ENCODE results near the gene TMEM114. TPM values are rescaled to one million over a fixed set of nuclear protein-coding genes. Genes with fewer than 3 reads are reported as not detected.

TMEM114 gene
- total RNA-seq, 1 experiment from 2014 or later, result not detected

DNA sequence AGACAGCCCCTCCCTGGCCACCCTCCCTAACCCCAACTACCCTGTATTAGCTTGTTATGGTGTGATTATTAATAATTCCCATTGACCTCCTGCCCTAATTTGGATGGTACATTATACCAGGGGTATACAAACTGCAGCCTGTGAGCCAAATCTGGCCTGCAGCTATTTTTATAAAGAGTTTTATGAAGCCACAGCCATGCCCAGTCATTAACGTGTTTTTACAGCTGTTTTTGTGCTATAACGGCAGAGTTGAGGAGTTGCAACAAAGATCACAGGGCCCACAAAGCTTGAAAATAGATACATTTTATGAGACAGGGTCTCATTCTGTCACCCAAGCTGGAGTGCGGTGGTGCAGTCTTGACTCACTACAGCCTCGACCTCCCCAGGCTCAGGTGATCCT lies 37.1 kb upstream of the TMEM114 start:
- Histone ChIP-seq H3K4me3 (replicated peaks in 1 of 2; ENCODE audit: low read depth in 1 of 2, low read length in 2 of 2) (no peak overlapping the region), H3K9me3 (ENCODE audit: control insufficient read depth in 1 of 2, insufficient read depth in 1 of 2, low read depth in 1 of 2, low read length in 2 of 2) (no peaks in the 10 kb centered on the region), H3K4me2 (ENCODE audit: low read length) (no peak overlapping the region), H3K4me1 (ENCODE audit: control insufficient read depth in 1 of 2, insufficient read depth in 2 of 2, low read length in 2 of 2) (peaks cover 7 to 11% of the 10 kb centered on the region in 2 experiments; a peak in 3 of 4 replicates), H3K27me3 (ENCODE audit: insufficient read depth, low read length) (no peaks in the 10 kb centered on the region), H3K9ac (ENCODE audit: low read length) (no peak overlapping the region), H3K79me2 (ENCODE audit: insufficient read depth, low read length) (peaks cover 41% of the 10 kb centered on the region), H2AFZ (ENCODE audit: low read depth, low read length, poor library complexity, severe bottlenecking) (no peak overlapping the region), H3K36me3 (ENCODE audit: control insufficient read depth in 1 of 2, insufficient read depth in 2 of 2, low read length in 2 of 2) (peaks cover 41 to 47% of the 10 kb centered on the region in 2 experiments; a peak in 3 of 4 replicates), H4K20me1 (ENCODE audit: insufficient read depth) (no peaks in the 10 kb centered on the region), H3K9me2 (ENCODE audit: insufficient read depth) (no peaks in the 10 kb centered on the region), H3K27ac (ENCODE audit: low read depth, low read length) (no peak overlapping the region)
- no peak for DNase-seq (ENCODE audit: low read depth, low spot score)
- ChIA-PET POLR2A (no interaction called here), RAD21 (ENCODE audit: low non-redundant PET in 1 of 2, low total read pairs in 2 of 2, uncharacterized antibody in 2 of 2, unreplicated experiment in 2 of 2) (no interaction called here), CTCF (no interaction called here)
- no peak for ATAC-seq
- intact Hi-C loops (cut with micrococcal nuclease), result no loop called here
- BruUV-seq (replicated peaks), result no TSS peak
- TF ChIP-seq SP1 (IDR thresholded peaks at IDR 0.05; ENCODE audit: low read depth) (no peak), YY1 (IDR thresholded peaks at IDR 0.05; ENCODE audit: extremely low read depth, insufficient replicate concordance, low read depth, low read length) (no peak), CBX3 (IDR thresholded peaks at IDR 0.05; ENCODE audit: low read depth) (no peak), EGR1 (IDR thresholded peaks at IDR 0.05; ENCODE audit: low read depth) (no peak), CEBPB (IDR thresholded peaks at IDR 0.05; ENCODE audit: low read depth) (no peak), SRF (IDR thresholded peaks at IDR 0.05; ENCODE audit: low read depth) (no peak), RAD21 (IDR thresholded peaks at IDR 0.05; ENCODE audit: low read depth) (no peak), TCF7L2 (IDR thresholded peaks at IDR 0.05; ENCODE audit: borderline replicate concordance, extremely low read depth, insufficient read depth, insufficient read length) (no peak), POLR2A (IDR thresholded peaks at IDR 0.05; ENCODE audit: borderline replicate concordance, extremely low read depth, insufficient read depth, insufficient read length) (no peak), SIN3A (IDR thresholded peaks at IDR 0.05; ENCODE audit: low read depth) (no peak), EZH2phosphoT487 (IDR thresholded peaks at IDR 0.05; ENCODE audit: borderline replicate concordance) (no peak)
- TF ChIP-seq, protein P1, sequence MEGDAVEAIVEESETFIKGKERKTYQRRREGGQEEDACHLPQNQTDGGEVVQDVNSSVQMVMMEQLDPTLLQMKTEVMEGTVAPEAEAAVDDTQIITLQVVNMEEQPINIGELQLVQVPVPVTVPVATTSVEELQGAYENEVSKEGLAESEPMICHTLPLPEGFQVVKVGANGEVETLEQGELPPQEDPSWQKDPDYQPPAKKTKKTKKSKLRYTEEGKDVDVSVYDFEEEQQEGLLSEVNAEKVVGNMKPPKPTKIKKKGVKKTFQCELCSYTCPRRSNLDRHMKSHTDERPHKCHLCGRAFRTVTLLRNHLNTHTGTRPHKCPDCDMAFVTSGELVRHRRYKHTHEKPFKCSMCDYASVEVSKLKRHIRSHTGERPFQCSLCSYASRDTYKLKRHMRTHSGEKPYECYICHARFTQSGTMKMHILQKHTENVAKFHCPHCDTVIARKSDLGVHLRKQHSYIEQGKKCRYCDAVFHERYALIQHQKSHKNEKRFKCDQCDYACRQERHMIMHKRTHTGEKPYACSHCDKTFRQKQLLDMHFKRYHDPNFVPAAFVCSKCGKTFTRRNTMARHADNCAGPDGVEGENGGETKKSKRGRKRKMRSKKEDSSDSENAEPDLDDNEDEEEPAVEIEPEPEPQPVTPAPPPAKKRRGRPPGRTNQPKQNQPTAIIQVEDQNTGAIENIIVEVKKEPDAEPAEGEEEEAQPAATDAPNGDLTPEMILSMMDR (IDR thresholded peaks at IDR 0.05 in 2 of 3, conservative IDR thresholded peaks at IDR 0.05 in 1 of 3; ENCODE audit: borderline replicate concordance in 1 of 3, insufficient read depth in 1 of 3, low read depth in 2 of 3, low read length in 2 of 3), result no peak
- TF ChIP-seq, protein P2, sequence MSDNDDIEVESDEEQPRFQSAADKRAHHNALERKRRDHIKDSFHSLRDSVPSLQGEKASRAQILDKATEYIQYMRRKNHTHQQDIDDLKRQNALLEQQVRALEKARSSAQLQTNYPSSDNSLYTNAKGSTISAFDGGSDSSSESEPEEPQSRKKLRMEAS (IDR thresholded peaks at IDR 0.05), result no peak
- TF ChIP-seq, protein P3, sequence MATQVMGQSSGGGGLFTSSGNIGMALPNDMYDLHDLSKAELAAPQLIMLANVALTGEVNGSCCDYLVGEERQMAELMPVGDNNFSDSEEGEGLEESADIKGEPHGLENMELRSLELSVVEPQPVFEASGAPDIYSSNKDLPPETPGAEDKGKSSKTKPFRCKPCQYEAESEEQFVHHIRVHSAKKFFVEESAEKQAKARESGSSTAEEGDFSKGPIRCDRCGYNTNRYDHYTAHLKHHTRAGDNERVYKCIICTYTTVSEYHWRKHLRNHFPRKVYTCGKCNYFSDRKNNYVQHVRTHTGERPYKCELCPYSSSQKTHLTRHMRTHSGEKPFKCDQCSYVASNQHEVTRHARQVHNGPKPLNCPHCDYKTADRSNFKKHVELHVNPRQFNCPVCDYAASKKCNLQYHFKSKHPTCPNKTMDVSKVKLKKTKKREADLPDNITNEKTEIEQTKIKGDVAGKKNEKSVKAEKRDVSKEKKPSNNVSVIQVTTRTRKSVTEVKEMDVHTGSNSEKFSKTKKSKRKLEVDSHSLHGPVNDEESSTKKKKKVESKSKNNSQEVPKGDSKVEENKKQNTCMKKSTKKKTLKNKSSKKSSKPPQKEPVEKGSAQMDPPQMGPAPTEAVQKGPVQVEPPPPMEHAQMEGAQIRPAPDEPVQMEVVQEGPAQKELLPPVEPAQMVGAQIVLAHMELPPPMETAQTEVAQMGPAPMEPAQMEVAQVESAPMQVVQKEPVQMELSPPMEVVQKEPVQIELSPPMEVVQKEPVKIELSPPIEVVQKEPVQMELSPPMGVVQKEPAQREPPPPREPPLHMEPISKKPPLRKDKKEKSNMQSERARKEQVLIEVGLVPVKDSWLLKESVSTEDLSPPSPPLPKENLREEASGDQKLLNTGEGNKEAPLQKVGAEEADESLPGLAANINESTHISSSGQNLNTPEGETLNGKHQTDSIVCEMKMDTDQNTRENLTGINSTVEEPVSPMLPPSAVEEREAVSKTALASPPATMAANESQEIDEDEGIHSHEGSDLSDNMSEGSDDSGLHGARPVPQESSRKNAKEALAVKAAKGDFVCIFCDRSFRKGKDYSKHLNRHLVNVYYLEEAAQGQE (IDR thresholded peaks at IDR 0.05; ENCODE audit: low read depth), result no peak

All from HCT116 (cell line).